Endothelial cell of umbilical vein (primary cell): ENCODE measurements around the gene FOXE1. TPM values are rescaled to one million over a fixed set of nuclear protein-coding genes. Genes with fewer than 3 reads are reported as not detected.

Experiments used
- BruUV-seq: library from RNA; stranded (reverse); fragments of 400-500 nt; replicated peaks from 2 replicates; lab custom pipeline; 2021; lab: Mats Ljungman, UMichigan
- CTCF ChIA-PET: fragments of 300-600, 350-600 bp; sonication (Branson Sonifier 250); formaldehyde crosslinking; loops from one replicate; lab custom pipeline; 2021; ENCODE audit warnings: antibody characterized with exemption, inconsistent platforms; lab: Charles Lee
- POLR2A ChIA-PET: fragments of 300-600, 350-600 bp; sonication (Branson Sonifier 250); formaldehyde crosslinking; loops from one replicate; lab custom pipeline; 2021; ENCODE audit warnings: antibody characterized with exemption, inconsistent platforms; lab: Charles Lee
- DNase-seq: peaks from one replicate; pipeline ENCODE4 v3.0.0-alpha.2; 2011; ENCODE audit warnings: low read depth, low spot score
- FAIRE-seq: peaks from 2 replicates; lab custom pipeline; 2011; peaks lifted over from hg19 to GRCh38; lab: Jason Lieb, UNC
- H2AFZ ChIP-seq: 2 replicates; pipeline ENCODE4 v1.6.0; 2012; ENCODE audit warnings: low read depth, low read length, control low read depth, inconsistent platforms
- H3K27ac ChIP-seq: 2 replicates; pipeline ENCODE4 v1.5.1; 2011; ENCODE audit warnings: low read depth, mild to moderate bottlenecking, control low read depth, low read length, moderate library complexity; ENCODE audit not compliant: insufficient read depth
- H3K27me3 ChIP-seq, 2 experiments: 2 replicates each; pipeline versions ENCODE4 v1.6.0 to v1.6.1; 2011; ENCODE audit warnings: low read length in 2 of 2, mixed read lengths in 1 of 2; ENCODE audit not compliant: control insufficient read depth in 2 of 2, insufficient read depth in 2 of 2
- H3K36me3 ChIP-seq, 2 experiments: 2 replicates in 1 of 2; 3 replicates in 1 of 2; pipeline ENCODE4 v1.5.1; 2011; ENCODE audit warnings: low read length in 2 of 2, mild to moderate bottlenecking in 1 of 2, moderate library complexity in 1 of 2; ENCODE audit not compliant: control insufficient read depth in 2 of 2, insufficient read depth in 2 of 2; ENCODE audit errors: extremely low read depth in 1 of 2
- H3K4me1 ChIP-seq: 3 replicates; pipeline ENCODE4 v1.5.1; 2011; ENCODE audit warnings: mild to moderate bottlenecking, low read length; ENCODE audit not compliant: control insufficient read depth, insufficient read depth; ENCODE audit errors: extremely low read depth
- H3K4me2 ChIP-seq: 2 replicates; pipeline ENCODE4 v1.6.1; 2011; ENCODE audit warnings: low read length, control low read depth, mixed read lengths; ENCODE audit not compliant: insufficient read depth
- H3K4me3 ChIP-seq, 3 experiments: fragments of 200-600 bp in 1 of 3; sonication (generic), shearing (Covaris generic) in 1 of 3; replicated peaks in 1 of 3; 2 replicates each; pipeline ENCODE4 v1.5.1; 2011 to 2016; ENCODE audit warnings: control low read depth in 3 of 3, low read length in 3 of 3, mild to moderate bottlenecking in 2 of 3, inconsistent platforms in 1 of 3, low read depth in 1 of 3, moderate library complexity in 1 of 3; ENCODE audit not compliant: insufficient read depth in 1 of 3
- H3K79me2 ChIP-seq: 2 replicates; pipeline ENCODE4 v1.6.0; 2012; ENCODE audit warnings: low read length, inconsistent platforms; ENCODE audit not compliant: control insufficient read depth, insufficient read depth
- H3K9ac ChIP-seq: replicated peaks from 2 replicates; pipeline ENCODE3; 2011; ENCODE audit warnings: low read length, control low read depth; ENCODE audit not compliant: insufficient read depth; ENCODE audit errors: extremely low read depth
- H3K9me1 ChIP-seq: replicated peaks from 3 replicates; pipeline ENCODE4 v1.6.0; 2011; ENCODE audit warnings: mild to moderate bottlenecking, low read length; ENCODE audit not compliant: control insufficient read depth, insufficient read depth; ENCODE audit errors: extremely low read depth
- H3K9me3 ChIP-seq: replicated peaks from 2 replicates; pipeline ENCODE4 v1.5.1; 2012; ENCODE audit warnings: low read length, inconsistent platforms; ENCODE audit not compliant: control insufficient read depth, insufficient read depth
- H4K20me1 ChIP-seq: replicated peaks from 2 replicates; pipeline ENCODE3; 2011; ENCODE audit warnings: mild to moderate bottlenecking, low read length; ENCODE audit not compliant: control insufficient read depth, insufficient read depth; ENCODE audit errors: extremely low read depth
- EZH2 ChIP-seq: IDR thresholded peaks from 2 replicates; pipeline ENCODE4 v1.6.1; 2012; ENCODE audit warnings: borderline replicate concordance, low read depth, mild to moderate bottlenecking, moderate library complexity, low read length, inconsistent platforms; ENCODE audit not compliant: severe bottlenecking
- FOS ChIP-seq: IDR thresholded peaks from 2 replicates; pipeline ENCODE4 v1.6.1; 2011; ENCODE audit warnings: mild to moderate bottlenecking, low read length, moderate library complexity, borderline replicate concordance; ENCODE audit not compliant: insufficient read depth
- GATA2 ChIP-seq: IDR thresholded peaks from 2 replicates; pipeline ENCODE4 v1.7.0; 2011; ENCODE audit warnings: low read depth, mild to moderate bottlenecking, moderate library complexity, mixed read lengths, low read length; ENCODE audit not compliant: insufficient read length, insufficient read depth
- JUN ChIP-seq: IDR thresholded peaks from 2 replicates; pipeline ENCODE4 v1.6.1; 2011; ENCODE audit warnings: borderline replicate concordance, low read depth; ENCODE audit not compliant: insufficient read length, insufficient read depth
- MYC ChIP-seq: IDR thresholded peaks from one replicate; pipeline ENCODE4 v1.6.1; 2011; ENCODE audit warnings: mild to moderate bottlenecking, low read depth, low read length
- POLR2A ChIP-seq: IDR thresholded peaks from 2 replicates; pipeline ENCODE4 v1.6.1; 2012; ENCODE audit warnings: low read depth, mild to moderate bottlenecking, control low read depth, low read length
- POLR2AphosphoS5 ChIP-seq: IDR thresholded peaks from 2 replicates; pipeline ENCODE4 v1.6.1; 2012; ENCODE audit warnings: low read depth, mild to moderate bottlenecking, control low read depth, low read length, moderate library complexity; ENCODE audit not compliant: insufficient read depth
- dilution Hi-C: fragments of 300-500 bp; cut with MboI; formaldehyde crosslinking; loops from one replicate; pipeline ENCODE4 v1.15.0; 2019; ENCODE audit warnings: low sequenced_read_pairs; ENCODE audit not compliant: extremely low pct_ligation_motif_present
- intact Hi-C: fragments of 100-400 bp; cut with micrococcal nuclease; formaldehyde crosslinking; loops from one replicate; pipeline ENCODE4 v1.10.0; 2022
- polyA plus RNA-seq, 4 experiments: library from polyadenylated mRNA; depleted of rRNA in 3 of 4; stranded (reverse) in 3 of 4; unstranded in 1 of 4; fragments of >200 nt; gene quantifications; 2 replicates each; pipeline versions ENCODE4 v1.2.1 to v1.2.3, GENCODE V29; 2011 to 2012; ENCODE audit warnings: missing spikeins in 1 of 4
- total RNA-seq: library from RNA; stranded (reverse); gene quantifications from 2 replicates; pipeline ENCODE4 v1.2.3, GENCODE V29; 2021
- TF ChIP-seq, protein P1 (sequence below): IDR thresholded peaks from 2 replicates; pipeline ENCODE4 v1.6.1; 2011; ENCODE audit not compliant: insufficient read depth, insufficient read length
- TF ChIP-seq, protein P2 (sequence below), 2 donors: IDR thresholded peaks; 1 replicate in 1 of 2; 2 replicates in 1 of 2; pipeline ENCODE4 v1.5.1; 2011; ENCODE audit warnings: low read length in 2 of 2, mild to moderate bottlenecking in 2 of 2, moderate library complexity in 2 of 2, control low read depth in 1 of 2, inconsistent platforms in 1 of 2, low read depth in 1 of 2; ENCODE audit not compliant: insufficient read depth in 1 of 2; ENCODE audit errors: extremely low read depth in 1 of 2

Gene FOXE1
- total and polyA plus RNA-seq, 2 donors (not counting 3 experiments of a cell fraction or from before 2014, with no cell fraction given), result not detected

DNA sequence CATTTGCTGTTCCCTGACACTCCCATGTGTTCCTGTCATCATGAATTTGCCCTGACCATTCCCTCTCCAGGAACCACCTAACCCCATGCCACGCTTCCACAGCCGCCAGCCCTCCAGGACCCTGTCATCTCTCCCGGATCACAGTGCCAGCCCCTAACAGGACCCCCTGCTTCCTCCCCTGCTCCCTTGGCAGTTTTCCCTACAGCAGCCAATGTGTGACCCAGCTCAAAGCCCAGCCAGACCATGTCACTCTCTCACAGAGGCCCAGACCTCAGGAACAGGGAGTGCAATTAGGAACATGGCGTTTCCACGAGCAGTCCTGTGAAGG lies 8.1 kb downstream of the FOXE1 start:
- no TSS peak for BruUV-seq
- Histone ChIP-seq H2AFZ (no peak overlapping the region), H3K9ac (no peak overlapping the region), H3K4me2 (no peak overlapping the region), H3K9me1 (no peaks in the 10 kb centered on the region), H3K4me1 (no peaks in the 10 kb centered on the region), H4K20me1 (no peaks in the 10 kb centered on the region), H3K9me3 (no peaks in the 10 kb centered on the region), H3K27me3 (peaks cover 57 to 73% of the 10 kb centered on the region in 2 experiments), H3K4me3 (no peak overlapping the region), H3K79me2 (no peaks in the 10 kb centered on the region), H3K27ac (no peak overlapping the region), H3K36me3 (no peaks in the 10 kb centered on the region)
- dilution Hi-C loops (no loop called here), intact Hi-C loops (no loop called here)
- CTCF ChIA-PET, result interaction anchor here (1.8 kb wide), 1 partner anchor 39 kb away, joined by 6 read pairs; no protein-coding TSS in a partner anchor
- FAIRE-seq, result no peak
- no peak for DNase-seq
- TF ChIP-seq, protein P1, sequence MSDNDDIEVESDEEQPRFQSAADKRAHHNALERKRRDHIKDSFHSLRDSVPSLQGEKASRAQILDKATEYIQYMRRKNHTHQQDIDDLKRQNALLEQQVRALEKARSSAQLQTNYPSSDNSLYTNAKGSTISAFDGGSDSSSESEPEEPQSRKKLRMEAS, result no peak
- no peak for TF ChIP-seq MYC
- TF ChIP-seq EZH2, result no peak
- no peak for TF ChIP-seq POLR2AphosphoS5
- TF ChIP-seq, protein P2, sequence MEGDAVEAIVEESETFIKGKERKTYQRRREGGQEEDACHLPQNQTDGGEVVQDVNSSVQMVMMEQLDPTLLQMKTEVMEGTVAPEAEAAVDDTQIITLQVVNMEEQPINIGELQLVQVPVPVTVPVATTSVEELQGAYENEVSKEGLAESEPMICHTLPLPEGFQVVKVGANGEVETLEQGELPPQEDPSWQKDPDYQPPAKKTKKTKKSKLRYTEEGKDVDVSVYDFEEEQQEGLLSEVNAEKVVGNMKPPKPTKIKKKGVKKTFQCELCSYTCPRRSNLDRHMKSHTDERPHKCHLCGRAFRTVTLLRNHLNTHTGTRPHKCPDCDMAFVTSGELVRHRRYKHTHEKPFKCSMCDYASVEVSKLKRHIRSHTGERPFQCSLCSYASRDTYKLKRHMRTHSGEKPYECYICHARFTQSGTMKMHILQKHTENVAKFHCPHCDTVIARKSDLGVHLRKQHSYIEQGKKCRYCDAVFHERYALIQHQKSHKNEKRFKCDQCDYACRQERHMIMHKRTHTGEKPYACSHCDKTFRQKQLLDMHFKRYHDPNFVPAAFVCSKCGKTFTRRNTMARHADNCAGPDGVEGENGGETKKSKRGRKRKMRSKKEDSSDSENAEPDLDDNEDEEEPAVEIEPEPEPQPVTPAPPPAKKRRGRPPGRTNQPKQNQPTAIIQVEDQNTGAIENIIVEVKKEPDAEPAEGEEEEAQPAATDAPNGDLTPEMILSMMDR (IDR thresholded peaks at IDR 0.05; ENCODE audit: extremely low read depth in 1 of 2, insufficient read depth in 1 of 2, low read depth in 1 of 2, low read length in 2 of 2), result no peak
- TF ChIP-seq GATA2, result no peak
- no peak for TF ChIP-seq POLR2A
- no peak for TF ChIP-seq FOS
- no peak for TF ChIP-seq JUN
- POLR2A ChIA-PET, result no interaction called here
